DMS53 treated with DMSO at 0.1 percent for 48 hours (cell line): ENCODE measurements around the gene MAN2A1.
"Not testable (repeated sequence)": the region's sequence is repeated elsewhere in the genome, so short reads cannot be mapped to it uniquely, and the experiment has no call there.

Experiments used
- DNase-seq: peaks from one replicate; lab custom pipeline; 2025; ENCODE audit not compliant: unreplicated experiment; lab: John Stamatoyannopoulos, UW

MAN2A1 gene

GRCh38 chr5:109819878-109820277, 130.2 kb downstream of the MAN2A1 start:
- no peak for DNase-seq

DNA sequence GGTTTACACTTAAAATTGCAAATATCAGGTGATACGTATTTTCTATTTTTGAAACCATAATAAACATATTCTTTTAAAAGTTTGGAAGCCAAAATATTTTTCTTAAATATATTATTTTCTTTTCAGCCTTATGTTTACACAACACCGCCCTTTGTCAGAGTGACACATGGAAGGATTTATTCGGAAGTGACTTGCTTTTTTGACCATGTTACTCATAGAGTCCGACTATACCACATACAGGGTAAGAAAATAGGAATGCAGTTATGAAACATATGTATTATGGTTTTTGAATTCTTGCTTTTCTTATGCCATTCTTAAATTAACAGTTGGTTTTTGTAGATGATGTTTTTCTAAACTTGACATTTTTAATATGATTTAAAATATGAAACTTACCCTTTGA, 133.9 kb downstream of the MAN2A1 start:
- no peak for DNase-seq

DNA sequence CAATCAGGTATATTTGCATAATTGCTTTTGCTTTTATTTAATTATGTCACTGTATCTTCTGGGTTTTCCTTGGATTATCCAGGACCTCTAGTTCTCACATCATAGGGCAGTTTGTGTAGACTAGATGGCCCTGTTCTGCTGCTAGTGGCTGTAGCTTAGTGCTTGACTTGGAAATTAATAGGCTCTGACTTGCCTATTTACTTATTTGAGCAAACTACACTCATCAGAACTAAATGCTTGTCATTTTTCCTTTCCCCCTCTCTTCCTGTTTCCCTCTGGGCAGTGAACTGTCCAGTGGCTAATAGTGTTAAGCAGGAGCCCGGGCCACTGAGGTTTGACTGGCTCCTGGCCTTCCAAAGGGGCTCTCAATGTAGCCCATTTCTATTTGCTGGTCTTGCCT, 135.7 kb downstream of the MAN2A1 start:
- DNase-seq, result no peak

DNA sequence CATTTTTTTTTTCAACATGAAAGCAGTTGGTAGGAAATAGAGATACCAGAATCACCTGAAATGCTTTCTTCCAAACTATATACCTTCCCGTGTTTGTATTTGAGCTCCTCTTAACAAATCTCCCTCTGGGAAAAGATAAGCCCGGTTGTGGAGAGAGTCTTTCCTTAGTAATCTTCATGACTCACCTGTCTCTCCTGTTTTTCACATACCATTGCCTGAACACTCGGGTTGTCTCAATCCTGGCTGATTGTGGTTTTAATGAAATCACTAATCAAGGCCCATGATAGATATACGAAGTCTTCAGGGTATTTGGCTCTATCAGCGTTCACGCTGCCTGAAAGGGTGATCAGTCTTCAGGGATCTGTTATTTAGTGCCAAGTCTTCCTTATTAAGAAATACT, 136.7 kb downstream of the MAN2A1 start:
- no peak for DNase-seq

- DNase-seq, result no peak
These were observed 139.6 kb downstream of the MAN2A1 start for GRCh38 chr5:109829331-109829730.

- no peak for DNase-seq
These were observed 141.3 kb downstream of the MAN2A1 start for GRCh38 chr5:109830955-109831502.

DNA sequence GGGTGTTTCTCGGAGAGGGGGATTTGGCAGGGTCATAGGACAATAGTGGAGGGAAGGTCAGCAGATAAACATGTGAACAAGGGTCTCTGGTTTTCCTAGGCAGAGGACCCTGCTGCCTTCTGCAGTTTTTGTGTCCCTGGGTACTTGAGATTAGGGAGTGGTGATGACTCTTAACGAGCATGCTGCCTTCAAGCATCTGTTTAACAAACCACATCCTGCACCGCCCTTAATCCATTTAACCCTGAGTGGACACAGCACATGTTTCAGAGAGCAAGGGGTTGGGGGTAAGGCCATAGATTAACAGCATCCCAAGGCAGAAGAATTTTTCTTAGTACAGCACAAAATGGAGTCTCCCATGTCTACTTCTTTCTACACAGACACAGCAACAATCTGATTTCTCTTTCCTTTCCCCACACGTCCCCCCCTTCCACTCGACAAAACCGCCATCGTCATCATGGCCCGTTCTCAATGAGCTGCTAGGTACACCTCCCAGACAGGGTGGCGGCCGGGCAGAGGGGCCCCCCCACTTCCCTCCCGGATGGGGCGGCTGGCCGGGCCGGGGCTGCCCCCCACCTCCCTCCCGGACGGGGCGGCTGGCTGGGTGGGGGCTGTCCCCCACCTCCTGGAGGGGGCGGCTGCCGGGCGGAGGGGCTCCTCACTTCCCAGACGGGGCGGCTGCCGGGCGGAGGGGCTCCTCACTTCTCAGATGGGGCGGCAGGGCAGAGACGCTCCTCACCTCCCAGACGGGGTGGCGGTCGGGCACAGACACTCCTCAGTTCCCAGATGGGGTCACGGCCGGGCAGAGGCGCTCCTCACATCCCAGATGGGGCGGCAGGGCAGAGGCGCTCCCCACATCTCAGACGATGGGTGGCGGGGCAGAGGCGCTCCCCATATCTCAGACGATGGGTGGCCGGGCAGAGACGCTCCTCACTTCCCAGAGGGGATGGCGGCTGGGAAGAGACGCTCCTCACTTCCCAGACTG, 142.8 kb downstream of the MAN2A1 start:
- DNase-seq, result not testable (repeated sequence)

DNA sequence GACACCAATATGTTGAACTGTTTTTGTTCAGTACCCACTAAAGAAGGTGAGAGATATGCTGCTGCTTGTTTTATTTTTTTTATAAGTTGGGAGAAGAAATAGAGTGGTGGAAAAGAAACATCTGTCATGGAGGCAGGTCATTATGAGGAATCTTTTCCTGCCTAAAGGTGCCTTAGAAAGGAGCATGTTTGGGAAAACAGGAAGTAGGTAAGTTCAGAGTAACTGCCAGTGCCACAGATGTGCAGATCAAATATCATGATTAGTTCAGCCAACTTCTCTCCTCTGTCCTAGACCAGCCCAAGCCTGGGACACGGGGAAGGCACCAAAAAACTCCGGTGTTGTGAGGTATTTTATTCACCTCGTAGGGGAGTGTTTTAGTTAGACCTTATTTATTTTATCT, 144.2 kb downstream of the MAN2A1 start:
- DNase-seq, result no peak

DNA sequence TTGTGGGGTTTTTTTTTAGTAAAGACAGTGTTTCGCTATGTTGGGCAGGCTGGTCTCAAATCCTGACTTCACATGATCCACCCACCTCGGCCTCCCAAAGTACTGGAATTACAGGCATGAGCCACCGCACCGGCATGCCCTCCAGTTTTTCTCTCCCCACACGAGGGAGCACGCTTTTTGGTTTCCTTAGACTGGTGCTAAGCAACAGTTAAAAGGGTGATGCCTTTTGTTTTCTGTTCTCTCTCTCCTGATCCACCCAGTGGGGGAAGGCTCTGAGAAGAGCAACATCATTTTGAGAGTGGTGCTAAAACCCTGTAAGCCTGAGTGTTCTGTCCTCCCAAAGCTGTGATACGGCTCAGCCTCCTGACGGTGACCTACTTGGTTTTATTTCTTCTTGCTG, 146.6 kb downstream of the MAN2A1 start:
- DNase-seq, result no peak

GRCh38 chr5:109837231-109837861, 147.6 kb downstream of the MAN2A1 start:
- DNase-seq, result no peak

GRCh38 chr5:109838157-109838556, 148.4 kb downstream of the MAN2A1 start:
- DNase-seq, result no peak

GRCh38 chr5:109844148-109844547, 154.4 kb downstream of the MAN2A1 start:
- DNase-seq, result no peak

GRCh38 chr5:109844695-109845094, 155.0 kb downstream of the MAN2A1 start:
- DNase-seq, result no peak

DNA sequence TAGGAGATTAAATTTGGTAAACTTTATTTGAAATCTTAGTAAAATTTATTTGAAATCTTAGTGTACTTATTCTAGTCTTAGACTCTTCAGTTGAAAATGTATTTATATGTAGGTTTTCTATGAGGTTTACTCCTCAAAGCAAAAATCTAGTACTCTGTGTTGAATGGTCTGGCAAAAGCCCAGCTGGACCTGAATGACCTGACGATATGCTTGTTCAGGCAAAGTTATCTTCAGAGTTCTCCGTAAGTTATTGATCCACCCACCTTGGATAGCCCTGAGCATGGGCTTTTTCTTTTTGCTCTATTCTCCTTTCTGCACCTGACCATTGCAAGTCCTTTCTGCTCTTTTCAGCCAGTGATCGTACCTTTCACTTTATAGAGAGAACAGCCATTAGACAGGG, 158.4 kb downstream of the MAN2A1 start:
- DNase-seq, result no peak

GRCh38 chr5:109849478-109850088, 159.9 kb downstream of the MAN2A1 start:
- no peak for DNase-seq

DNA sequence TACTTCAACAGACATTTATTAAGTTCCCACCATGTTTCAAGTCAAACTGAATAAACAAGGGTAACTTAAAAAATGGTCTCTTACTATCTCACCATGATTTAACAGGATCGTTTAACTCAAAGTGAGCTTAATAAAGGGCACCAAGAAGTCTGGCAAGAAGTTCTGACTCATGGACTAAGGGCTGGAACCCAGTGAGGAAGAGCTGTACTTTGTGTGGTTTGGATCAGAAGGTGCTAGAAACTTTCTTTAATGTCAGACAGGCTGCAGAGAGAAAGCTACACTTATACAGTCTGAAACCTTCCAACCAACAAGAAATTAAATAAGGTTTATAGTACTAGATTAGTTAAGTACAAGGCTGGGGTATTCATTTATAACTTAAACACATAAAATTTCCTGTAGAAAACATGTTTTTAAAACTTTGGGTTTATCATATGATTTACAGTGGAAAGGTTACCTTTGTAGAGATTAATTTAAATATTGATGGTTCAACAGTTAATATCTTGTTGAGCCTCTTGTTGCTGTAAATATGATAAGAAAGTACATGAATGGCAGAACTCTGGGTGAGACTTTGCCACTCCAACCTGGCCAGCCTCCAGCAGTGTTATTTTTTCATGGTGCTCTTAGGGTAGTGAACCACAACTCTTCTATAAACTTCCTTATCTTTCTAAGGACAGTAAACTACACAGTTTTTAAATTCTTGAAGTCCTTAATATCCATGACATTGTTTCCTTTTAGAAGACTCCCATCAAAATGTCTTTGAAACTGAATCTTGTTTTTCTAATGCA, 162.8 kb downstream of the MAN2A1 start:
- no peak for DNase-seq

- DNase-seq, result no peak
These were observed 163.7 kb downstream of the MAN2A1 start for GRCh38 chr5:109853377-109853776.

- DNase-seq, result no peak
These were observed 165.3 kb downstream of the MAN2A1 start for GRCh38 chr5:109855056-109855455.

DNA sequence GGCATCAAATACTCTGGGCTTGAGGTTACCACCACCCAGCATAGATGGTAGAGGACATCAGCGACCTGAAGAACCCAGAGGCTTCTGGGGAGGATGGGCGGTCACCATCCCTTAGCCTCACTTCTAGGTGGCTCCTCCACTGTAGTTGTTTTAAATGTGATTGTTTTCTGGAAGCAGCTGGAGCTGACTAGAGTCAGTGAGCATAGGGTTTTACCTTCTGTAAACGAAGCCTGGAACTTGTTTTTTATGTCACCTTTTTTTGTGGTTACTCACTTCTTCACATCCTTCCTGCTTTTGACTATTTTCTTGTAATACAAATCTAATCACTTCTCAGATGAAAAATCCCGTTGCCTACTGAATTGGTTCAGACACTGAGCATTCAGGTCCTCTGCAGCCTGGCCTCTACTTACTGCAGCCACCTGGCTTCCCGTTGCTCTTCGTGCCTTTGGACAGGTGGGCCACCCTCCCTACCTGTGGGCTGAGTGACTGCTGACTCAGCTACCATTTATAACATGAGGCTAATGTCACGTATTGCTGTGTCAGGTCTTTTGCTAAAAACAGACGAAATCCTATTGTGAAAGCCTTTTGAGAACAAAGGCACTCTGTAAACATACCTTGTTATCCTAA, 167.8 kb downstream of the MAN2A1 start:
- DNase-seq, result no peak

DNA sequence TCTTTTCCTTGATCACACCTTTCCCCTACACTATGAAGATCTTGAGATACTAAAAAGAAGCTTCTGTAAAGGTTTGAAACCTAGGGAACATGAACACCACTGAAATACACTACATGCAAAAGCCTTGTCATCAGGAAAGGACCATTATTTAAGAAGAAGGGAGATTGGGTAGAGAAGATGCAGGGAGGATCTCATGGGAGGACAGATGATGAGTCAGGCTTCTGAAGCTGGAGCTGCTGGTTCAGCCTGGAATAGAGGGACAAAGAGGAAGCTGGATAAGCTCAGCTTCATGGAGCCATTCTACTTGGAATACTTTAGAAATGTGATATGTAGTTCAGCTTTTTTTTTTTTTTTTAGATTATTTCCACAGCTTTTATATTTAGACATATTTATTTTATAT, 169.8 kb downstream of the MAN2A1 start:
- DNase-seq, result no peak
